ENCODE data around the gene MALAT1.
"Not testable (repeated sequence)": the region's sequence is repeated elsewhere in the genome, so short reads cannot be mapped to it uniquely, and the experiment has no call there.

MALAT1 gene

GRCh38 chr11:65498977-65499712 lies at the start of gene MALAT1:
Gene MALAT1 (plus strand): TSS chr11:65499045.
- DNase-seq (ENCODE audit: low read depth) = peak; percentile 91

GRCh38 chr11:65451301-65451700 lies 47.5 kb upstream of the MALAT1 start:
- not testable (repeated sequence) for DNase-seq (ENCODE audit: low read depth)

GRCh38 chr11:65452259-65452658 lies 46.6 kb upstream of the MALAT1 start:
- not testable (repeated sequence) for DNase-seq (ENCODE audit: low read depth)

GRCh38 chr11:65452806-65453490 lies 45.9 kb upstream of the MALAT1 start:
- DNase-seq (ENCODE audit: low read depth) = no peak

GRCh38 chr11:65454311-65454695 lies 44.5 kb upstream of the MALAT1 start:
- no peak for DNase-seq (ENCODE audit: low read depth)

GRCh38 chr11:65454696-65455456 lies 44.0 kb upstream of the MALAT1 start:
- peak; percentile 76 for DNase-seq (ENCODE audit: low read depth)

GRCh38 chr11:65456418-65456817 lies 42.4 kb upstream of the MALAT1 start:
- no peak for DNase-seq (ENCODE audit: low read depth)

- DNase-seq (ENCODE audit: low read depth) = no peak
These were observed 39.3 kb upstream of the MALAT1 start for GRCh38 chr11:65459552-65459951.

- not testable (repeated sequence) for DNase-seq (ENCODE audit: low read depth)
These were observed 33.4 kb upstream of the MALAT1 start for GRCh38 chr11:65465471-65465870.

GRCh38 chr11:65467306-65467705 lies 31.5 kb upstream of the MALAT1 start:
- DNase-seq (ENCODE audit: low read depth) = not testable (repeated sequence)

GRCh38 chr11:65468874-65469333 lies 29.9 kb upstream of the MALAT1 start:
- DNase-seq (ENCODE audit: low read depth) = no peak

- no peak for DNase-seq (ENCODE audit: low read depth)
These were observed 28.3 kb upstream of the MALAT1 start for GRCh38 chr11:65470433-65471049.

- no peak for DNase-seq (ENCODE audit: low read depth)
These were observed 27.4 kb upstream of the MALAT1 start for GRCh38 chr11:65471447-65471891.

GRCh38 chr11:65472588-65473277 lies 26.1 kb upstream of the MALAT1 start:
- not testable (repeated sequence) for DNase-seq (ENCODE audit: low read depth)

GRCh38 chr11:65473278-65473860 lies 25.5 kb upstream of the MALAT1 start:
- DNase-seq (ENCODE audit: low read depth) = no peak

- no peak for DNase-seq (ENCODE audit: low read depth)
These were observed 24.0 kb upstream of the MALAT1 start for GRCh38 chr11:65474864-65475263.

- DNase-seq (ENCODE audit: low read depth) = no peak
These were observed 22.2 kb upstream of the MALAT1 start for GRCh38 chr11:65476632-65477148.

GRCh38 chr11:65477149-65477965 lies 21.5 kb upstream of the MALAT1 start:
- peak; percentile 91 for DNase-seq (ENCODE audit: low read depth)

- no peak for DNase-seq (ENCODE audit: low read depth)
These were observed 20.3 kb upstream of the MALAT1 start for GRCh38 chr11:65478388-65479183.
